Measurements from ENCODE around the gene NPB. TPM values are rescaled to one million over a fixed set of nuclear protein-coding genes. Genes with fewer than 3 reads are reported as not detected.

The NPB gene
- total and polyA plus RNA-seq, 4 donors, result 1.1 to 4.4 (median 3.0) TPM

DNA sequence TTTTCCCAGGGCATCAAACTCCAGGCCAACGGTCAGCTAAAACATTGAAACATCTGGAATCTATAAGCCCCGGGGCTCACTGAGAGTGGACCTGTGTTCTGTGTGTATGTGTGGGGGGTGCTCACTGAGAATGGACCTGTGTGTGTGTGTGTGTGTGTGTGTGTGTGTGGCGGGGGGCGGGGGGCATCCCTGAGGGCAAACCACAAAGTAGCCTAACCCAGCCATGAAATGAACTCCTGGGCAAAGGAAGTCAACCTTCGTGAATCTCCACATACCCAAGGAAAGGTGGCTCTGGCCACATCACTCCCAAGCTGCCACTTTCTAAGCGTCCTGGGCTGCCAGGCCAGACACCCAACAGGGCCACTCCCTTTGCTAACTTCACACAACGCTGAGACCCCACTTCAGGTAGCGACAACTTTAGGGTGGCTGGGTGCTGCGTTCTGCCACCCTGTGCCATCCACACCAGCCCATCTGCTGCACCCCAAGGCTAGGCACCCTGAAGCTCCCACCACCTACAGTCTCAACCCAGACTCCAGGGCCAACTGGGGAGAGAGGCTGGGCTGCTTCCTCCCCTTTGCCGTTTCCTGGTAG lies 23.9 kb downstream of the NPB start:
- Histone ChIP-seq H3K9me3 (ENCODE audit: control insufficient read depth, insufficient read depth, low read length) (no peaks in the 10 kb centered on the region), H3K27ac (ENCODE audit: low read depth, low read length) (peak overlapping the region; percentile 78), H3K27me3 (ENCODE audit: control insufficient read depth, insufficient read depth, low read length) (no peaks in the 10 kb centered on the region), H3K36me3 (ENCODE audit: control insufficient read depth, insufficient read depth, low read length) (peaks cover 43% of the 10 kb centered on the region), H3K4me3 (ENCODE audit: low read depth, low read length) (peak overlapping the region; percentile 68), H3K4me1 (ENCODE audit: control insufficient read depth, insufficient read depth, low read length) (peaks cover 59% of the 10 kb centered on the region)
- WGBS (ENCODE audit: insufficient coverage), result 63% methylated on average over 6 of the region's 10 CpGs
- no peak for DNase-seq (ENCODE audit: low read depth in 4 of 6, low spot score in 6 of 6)

DNA sequence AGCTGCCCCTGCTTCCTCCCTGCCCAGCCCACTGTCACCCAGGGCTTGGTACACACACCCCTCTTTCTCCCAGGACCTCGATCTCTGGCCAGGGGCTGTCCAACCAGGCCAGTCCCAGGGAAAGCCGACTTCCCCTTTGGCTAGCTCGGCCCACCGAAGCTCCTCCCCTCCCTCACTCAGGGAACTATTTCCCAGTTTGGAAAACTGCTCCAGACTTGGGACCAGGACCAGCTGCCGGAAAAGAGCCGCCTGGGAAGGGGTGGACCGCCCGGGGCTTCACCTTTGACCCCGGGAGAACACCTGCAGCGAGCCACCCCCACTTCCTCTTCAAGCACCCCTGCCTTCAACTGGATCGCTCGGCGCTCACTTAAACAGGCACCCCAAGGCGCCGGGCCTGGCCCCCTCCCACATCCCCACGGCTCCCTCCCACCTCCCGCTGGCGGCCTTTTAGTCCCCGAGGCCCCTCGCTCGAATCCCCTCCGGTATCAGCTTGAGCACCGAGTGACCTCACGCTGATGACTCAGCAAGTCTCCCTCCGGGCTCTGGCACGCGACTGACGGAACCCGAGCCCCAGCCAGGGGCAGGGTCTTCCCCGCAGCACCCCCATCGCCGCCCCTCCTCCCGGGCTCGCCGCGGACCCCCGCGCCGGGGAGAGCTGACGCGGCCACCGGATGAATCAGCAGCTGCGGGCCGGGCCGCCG lies 24.6 kb downstream of the NPB start:
- WGBS (ENCODE audit: insufficient coverage), result under 1% methylated on average over 43 of the region's 46 CpGs
- peak in 1 of 6 donors; percentile 66 for DNase-seq (ENCODE audit: low read depth in 4 of 6, low spot score in 6 of 6)

DNA sequence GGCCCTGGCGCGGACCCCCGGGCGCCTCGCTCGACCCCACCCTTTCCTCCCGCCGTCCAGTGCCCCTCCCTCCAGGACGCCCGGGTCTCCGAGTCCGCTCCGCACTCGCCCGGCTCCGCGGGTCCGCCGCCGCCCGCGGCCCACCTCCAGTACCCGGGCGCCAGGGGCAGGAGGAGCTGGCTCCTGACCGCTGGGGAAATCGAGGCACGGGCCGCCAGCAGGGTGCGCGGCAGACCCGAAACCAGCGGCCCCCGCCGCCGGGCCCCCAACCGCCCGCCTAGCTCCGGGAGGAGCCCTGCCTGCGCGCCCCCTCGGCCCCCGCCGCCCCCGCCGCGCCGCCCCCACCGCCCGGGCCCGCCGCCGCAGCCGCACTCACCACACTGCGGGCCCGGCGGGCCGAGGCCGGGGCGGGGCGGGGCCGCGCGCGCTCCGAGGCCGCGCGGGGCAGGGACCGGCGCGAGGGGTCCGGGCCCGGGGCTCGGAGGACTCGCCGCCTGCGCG lies 25.2 kb downstream of the NPB start:
- Histone ChIP-seq H3K36me3 (ENCODE audit: control insufficient read depth, insufficient read depth, low read length) (peaks cover 40% of the 10 kb centered on the region), H3K4me3 (ENCODE audit: low read depth, low read length) (peak overlapping the region; percentile 68), H3K27me3 (ENCODE audit: control insufficient read depth, insufficient read depth, low read length) (no peaks in the 10 kb centered on the region), H3K9me3 (ENCODE audit: control insufficient read depth, insufficient read depth, low read length) (no peaks in the 10 kb centered on the region), H3K27ac (ENCODE audit: low read depth, low read length) (no peak overlapping the region), H3K4me1 (ENCODE audit: control insufficient read depth, insufficient read depth, low read length) (peaks cover 67% of the 10 kb centered on the region)
- under 1% methylated on average over 78 of the region's 78 CpGs for WGBS (ENCODE audit: insufficient coverage)
- no peak for DNase-seq (ENCODE audit: low read depth in 4 of 6, low spot score in 6 of 6)

More for the DNA sequence above, 24.6 kb downstream of the NPB start:
- H3K4me1 ChIP-seq (ENCODE audit: control insufficient read depth, insufficient read depth, low read length), result peaks cover 64% of the 10 kb centered on the region
- H3K9me3 ChIP-seq (ENCODE audit: control insufficient read depth, insufficient read depth, low read length), result no peaks in the 10 kb centered on the region
- H3K27ac ChIP-seq (ENCODE audit: low read depth, low read length), result peak overlapping the region; percentile 78
- no peaks in the 10 kb centered on the region for H3K27me3 ChIP-seq (ENCODE audit: control insufficient read depth, insufficient read depth, low read length)
- H3K36me3 ChIP-seq (ENCODE audit: control insufficient read depth, insufficient read depth, low read length), result peaks cover 43% of the 10 kb centered on the region
- peak overlapping the region; percentile 68 for H3K4me3 ChIP-seq (ENCODE audit: low read depth, low read length)

DNA sequence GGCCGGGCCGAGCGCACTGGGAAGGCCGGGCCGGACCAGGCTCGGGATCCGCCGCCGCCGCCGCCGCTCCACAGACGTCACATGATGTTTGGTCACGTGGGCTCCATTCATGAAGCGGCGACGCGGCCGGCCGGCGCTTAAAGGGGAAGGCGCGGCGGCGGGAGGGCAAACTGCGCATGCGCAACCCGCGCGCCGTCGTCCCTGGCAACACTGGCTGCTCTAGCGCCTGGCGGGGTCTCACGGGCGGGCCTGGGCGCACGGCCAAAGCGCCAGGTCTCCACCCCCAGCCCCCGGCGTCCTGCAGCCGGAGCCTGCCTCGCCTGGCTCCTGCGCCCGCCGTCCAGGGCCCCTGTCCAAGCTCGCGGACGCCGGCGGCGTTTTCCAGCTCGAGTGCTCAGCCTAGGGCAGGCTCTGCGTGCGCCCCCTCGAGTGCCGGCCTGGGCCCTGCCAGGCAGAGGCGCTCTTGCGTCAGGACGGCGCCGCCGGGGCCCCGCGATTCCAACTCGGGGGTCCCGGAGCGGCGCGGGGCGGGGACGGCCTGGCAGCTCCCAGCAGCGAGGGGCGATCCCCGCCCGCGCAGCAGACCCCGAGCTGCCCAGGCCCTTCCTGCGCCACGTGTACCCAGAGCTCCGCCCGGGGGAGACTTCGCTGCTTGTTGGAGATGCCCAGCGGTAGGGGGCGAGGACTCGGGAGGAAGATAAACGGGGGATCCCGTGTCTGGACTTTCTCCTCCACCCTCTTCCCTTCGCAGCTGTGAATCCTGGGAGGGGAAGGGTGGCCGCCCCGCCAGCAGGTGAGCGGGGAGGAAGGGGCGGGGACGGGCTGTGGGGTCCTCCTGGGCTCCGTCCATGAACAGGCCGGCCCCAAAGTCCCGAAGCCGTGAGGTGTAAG lies 25.9 kb downstream of the NPB start, which contains the start of gene MAFG:
TSS of gene MAFG (minus strand) at position 83 of the 891 bp plus-strand sequence. CDS start 4,550 bp downstream, outside the sequence.
- H3K27me3 ChIP-seq (ENCODE audit: control insufficient read depth, insufficient read depth, low read length), result no peaks in the 10 kb centered on the region
- WGBS (ENCODE audit: insufficient coverage), result under 1% methylated on average over 94 of the region's 98 CpGs
- H3K36me3 ChIP-seq (ENCODE audit: control insufficient read depth, insufficient read depth, low read length), result peaks cover 39% of the 10 kb centered on the region
- peak; percentile 91 to 99 (median 97) for DNase-seq (ENCODE audit: low read depth in 4 of 6, low spot score in 6 of 6)
- H3K27ac ChIP-seq (ENCODE audit: low read depth, low read length), result peak within 1 kb of the TSS; percentile 78
- peak within 1 kb of the TSS; percentile 68 for H3K4me3 ChIP-seq (ENCODE audit: low read depth, low read length)
- no peaks in the 10 kb centered on the region for H3K9me3 ChIP-seq (ENCODE audit: control insufficient read depth, insufficient read depth, low read length)
- H3K4me1 ChIP-seq (ENCODE audit: control insufficient read depth, insufficient read depth, low read length), result peaks cover 67% of the 10 kb centered on the region

DNA sequence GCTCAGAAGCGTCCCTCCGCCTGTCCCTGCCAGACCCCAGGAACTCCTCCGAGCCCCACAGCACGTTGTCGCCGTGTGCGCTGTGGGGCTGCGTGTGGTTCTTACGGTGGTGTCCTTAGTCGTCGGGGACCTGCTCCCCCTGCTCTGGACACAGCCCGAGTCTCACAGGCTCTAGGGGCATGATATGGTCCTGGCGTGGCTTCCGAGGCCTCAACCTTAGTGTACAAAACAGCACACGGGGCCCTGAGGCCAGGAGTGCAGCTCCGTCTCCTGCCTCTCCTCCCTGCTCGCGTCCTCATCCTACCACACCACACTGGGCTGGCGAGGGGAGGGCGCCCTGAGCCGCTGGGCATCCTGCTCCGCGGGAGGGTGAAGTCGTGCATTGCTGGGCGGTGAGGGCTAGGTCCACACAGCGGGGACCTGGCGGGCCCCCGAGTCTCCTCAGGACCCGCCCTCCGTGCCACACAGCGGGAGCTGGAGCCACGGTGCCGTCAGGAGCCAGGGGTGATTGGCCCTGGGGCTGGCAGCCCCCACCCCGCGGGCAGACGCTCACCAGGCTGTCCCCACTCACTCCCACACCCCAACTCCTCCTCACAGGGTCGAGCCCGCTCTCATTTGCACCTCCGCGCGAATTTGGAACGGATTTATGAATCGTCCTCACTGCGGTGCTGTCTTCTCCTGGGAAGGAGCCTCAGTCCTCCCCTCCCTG lies 26.7 kb downstream of the NPB start:
- H3K27me3 ChIP-seq (ENCODE audit: control insufficient read depth, insufficient read depth, low read length), result no peaks in the 10 kb centered on the region
- 10% methylated on average over 44 of the region's 44 CpGs for WGBS (ENCODE audit: insufficient coverage)
- H3K4me1 ChIP-seq (ENCODE audit: control insufficient read depth, insufficient read depth, low read length), result peaks cover 62% of the 10 kb centered on the region
- no peak for DNase-seq (ENCODE audit: low read depth in 4 of 6, low spot score in 6 of 6)
- H3K36me3 ChIP-seq (ENCODE audit: control insufficient read depth, insufficient read depth, low read length), result peaks cover 39% of the 10 kb centered on the region
- no peak overlapping the region for H3K27ac ChIP-seq (ENCODE audit: low read depth, low read length)
- no peaks in the 10 kb centered on the region for H3K9me3 ChIP-seq (ENCODE audit: control insufficient read depth, insufficient read depth, low read length)
- peak overlapping the region; percentile 45 for H3K4me3 ChIP-seq (ENCODE audit: low read depth, low read length)

DNA sequence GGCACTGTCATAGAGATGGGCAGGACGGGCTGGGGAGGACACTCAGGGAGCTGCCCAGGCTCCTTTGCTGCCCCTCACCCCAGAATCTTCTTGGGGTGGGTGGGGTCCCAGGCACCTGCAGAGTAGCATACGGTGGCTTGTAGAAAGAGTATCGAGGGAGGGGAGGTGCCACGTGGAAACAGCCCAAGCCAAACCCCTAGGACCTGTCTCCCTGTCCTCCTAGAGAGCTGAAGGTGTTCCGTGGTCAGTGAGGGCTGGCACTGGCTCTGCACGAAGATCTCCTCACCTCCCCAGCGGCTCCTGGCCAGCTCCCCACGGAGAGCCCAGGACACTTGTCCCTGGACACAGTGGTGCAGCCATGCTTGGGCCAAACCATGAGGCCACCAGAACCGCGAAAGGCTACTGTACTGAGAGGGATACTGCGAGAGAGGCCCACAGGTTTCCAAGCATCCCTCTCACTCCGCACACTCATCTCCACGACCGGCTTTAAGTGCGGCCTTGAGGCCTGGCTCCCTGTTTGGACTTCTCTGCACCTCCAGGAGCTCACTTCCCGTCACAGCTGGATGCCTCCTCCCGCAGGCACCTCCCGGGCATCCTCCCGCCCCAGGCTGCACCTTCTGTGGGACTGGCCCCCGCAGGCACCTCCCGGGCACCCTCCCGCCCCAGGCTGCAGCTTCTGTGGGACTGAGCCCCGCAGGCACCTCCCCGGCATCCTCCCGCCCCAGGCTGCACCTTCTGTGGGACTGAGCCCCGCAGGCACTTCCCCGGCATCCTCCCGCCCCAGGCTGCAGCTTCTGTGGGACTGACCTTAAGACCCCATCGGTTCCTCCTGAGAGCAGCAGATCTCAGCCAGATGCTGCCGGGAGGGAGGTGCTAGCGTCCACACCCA lies 27.5 kb downstream of the NPB start:
- H3K27ac ChIP-seq (ENCODE audit: low read depth, low read length), result no peak overlapping the region
- 89% methylated on average over 27 of the region's 31 CpGs for WGBS (ENCODE audit: insufficient coverage)
- no peak for DNase-seq (ENCODE audit: low read depth in 4 of 6, low spot score in 6 of 6)
- no peaks in the 10 kb centered on the region for H3K27me3 ChIP-seq (ENCODE audit: control insufficient read depth, insufficient read depth, low read length)
- H3K4me3 ChIP-seq (ENCODE audit: low read depth, low read length), result no peak overlapping the region
- peaks cover 54% of the 10 kb centered on the region for H3K4me1 ChIP-seq (ENCODE audit: control insufficient read depth, insufficient read depth, low read length)
- H3K9me3 ChIP-seq (ENCODE audit: control insufficient read depth, insufficient read depth, low read length), result no peaks in the 10 kb centered on the region
- H3K36me3 ChIP-seq (ENCODE audit: control insufficient read depth, insufficient read depth, low read length), result peaks cover 46% of the 10 kb centered on the region

DNA sequence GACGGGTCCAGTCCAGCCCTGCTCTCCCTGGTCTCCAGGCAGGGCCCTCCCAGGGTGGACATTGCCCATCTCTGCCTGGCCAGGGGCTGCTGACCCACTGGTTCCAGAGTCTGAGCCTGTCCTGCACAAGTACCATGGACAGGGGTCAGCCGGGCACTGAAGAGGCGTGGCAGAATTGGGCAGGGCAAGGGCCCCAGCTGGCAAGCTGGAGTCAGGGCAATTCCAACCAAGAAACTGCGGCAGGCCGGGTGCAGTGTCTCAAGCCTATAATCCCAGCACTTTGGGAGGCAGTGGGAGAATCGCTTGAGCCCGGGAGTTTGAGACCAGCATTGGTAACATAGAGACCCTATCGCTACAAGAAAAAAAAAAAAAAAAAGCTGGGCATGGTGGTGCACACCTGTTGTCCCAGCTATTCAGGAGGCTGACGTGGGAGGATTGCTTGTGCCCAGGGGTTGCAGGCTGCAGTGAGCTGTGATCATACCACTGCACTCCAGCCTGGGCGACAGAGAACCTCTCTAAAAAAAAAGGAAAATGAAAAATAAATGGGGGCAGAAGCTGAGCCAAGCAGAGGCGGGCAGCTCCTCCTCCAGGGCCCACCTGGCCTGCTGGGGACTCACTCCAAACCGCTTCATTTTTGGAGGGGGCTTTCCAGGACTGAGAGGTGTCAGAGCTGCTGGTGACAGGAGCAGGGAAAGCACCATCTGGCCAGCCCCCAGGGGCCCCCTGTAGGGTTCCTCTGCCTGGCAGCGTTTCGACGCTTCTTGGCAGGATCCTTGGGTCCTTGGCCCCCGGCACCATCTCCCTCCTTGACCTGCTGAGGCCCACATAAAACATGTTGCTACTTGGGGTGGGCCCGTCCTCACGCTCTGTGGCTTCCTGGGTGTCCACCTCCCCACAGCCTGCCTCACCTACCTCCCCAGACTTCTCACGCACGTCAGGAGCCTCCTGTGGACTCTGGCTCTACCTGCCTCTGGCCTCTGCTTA lies 28.4 kb downstream of the NPB start:
- peaks cover 47% of the 10 kb centered on the region for H3K4me1 ChIP-seq (ENCODE audit: control insufficient read depth, insufficient read depth, low read length)

DNA sequence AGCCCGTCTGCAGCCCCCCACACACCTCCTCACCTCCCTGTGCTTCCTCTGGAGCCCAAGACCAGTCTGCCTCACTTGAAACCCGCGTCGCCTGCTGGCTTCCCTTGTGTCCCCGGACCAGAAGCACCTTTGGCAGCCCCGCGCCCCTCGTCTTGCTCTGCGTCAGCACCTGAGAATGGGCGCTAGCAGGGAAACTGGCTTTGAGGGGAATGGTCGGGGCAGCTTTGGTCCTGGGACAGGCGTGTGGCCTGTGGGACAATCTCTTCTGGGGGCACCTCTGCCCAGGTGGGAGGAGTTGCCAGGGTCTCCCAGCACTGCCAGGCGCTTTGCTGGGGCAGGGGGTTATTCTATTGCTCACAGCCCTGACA lies 29.1 kb downstream of the NPB start:
- Histone ChIP-seq H3K36me3 (ENCODE audit: control insufficient read depth, insufficient read depth, low read length) (peaks cover 55% of the 10 kb centered on the region), H3K9me3 (ENCODE audit: control insufficient read depth, insufficient read depth, low read length) (no peaks in the 10 kb centered on the region), H3K4me3 (ENCODE audit: low read depth, low read length) (no peak overlapping the region), H3K27me3 (ENCODE audit: control insufficient read depth, insufficient read depth, low read length) (no peaks in the 10 kb centered on the region), H3K4me1 (ENCODE audit: control insufficient read depth, insufficient read depth, low read length) (peaks cover 47% of the 10 kb centered on the region), H3K27ac (ENCODE audit: low read depth, low read length) (no peak overlapping the region)
- 81% methylated on average over 12 of the region's 13 CpGs for WGBS (ENCODE audit: insufficient coverage)
- no peak for DNase-seq (ENCODE audit: low read depth in 4 of 6, low spot score in 6 of 6)

More for the DNA sequence above, 28.4 kb downstream of the NPB start:
- WGBS (ENCODE audit: insufficient coverage), result 56% methylated on average over 14 of the region's 20 CpGs
- H3K27me3 ChIP-seq (ENCODE audit: control insufficient read depth, insufficient read depth, low read length), result no peaks in the 10 kb centered on the region
- H3K36me3 ChIP-seq (ENCODE audit: control insufficient read depth, insufficient read depth, low read length), result peaks cover 51% of the 10 kb centered on the region
- H3K9me3 ChIP-seq (ENCODE audit: control insufficient read depth, insufficient read depth, low read length), result no peaks in the 10 kb centered on the region
- no peak for DNase-seq (ENCODE audit: low read depth in 4 of 6, low spot score in 6 of 6)
- H3K4me3 ChIP-seq (ENCODE audit: low read depth, low read length), result no peak overlapping the region
- no peak overlapping the region for H3K27ac ChIP-seq (ENCODE audit: low read depth, low read length)
